HG03571 (cell line): ENCODE data around the gene EDEM3.
A peak's percentile ranks its signal among the peaks of the same experiment; 100 is the strongest.
"Not testable (repeated sequence)": the region's sequence is repeated elsewhere in the genome, so short reads cannot be mapped to it uniquely, and the experiment has no call there.

Experiments used
- ATAC-seq: cut with Tn5 transposase; IDR thresholded peaks from one replicate; pipeline ENCODE4 v1.9.1; 2021; ENCODE audit not compliant: unreplicated experiment

The EDEM3 gene, protein sequence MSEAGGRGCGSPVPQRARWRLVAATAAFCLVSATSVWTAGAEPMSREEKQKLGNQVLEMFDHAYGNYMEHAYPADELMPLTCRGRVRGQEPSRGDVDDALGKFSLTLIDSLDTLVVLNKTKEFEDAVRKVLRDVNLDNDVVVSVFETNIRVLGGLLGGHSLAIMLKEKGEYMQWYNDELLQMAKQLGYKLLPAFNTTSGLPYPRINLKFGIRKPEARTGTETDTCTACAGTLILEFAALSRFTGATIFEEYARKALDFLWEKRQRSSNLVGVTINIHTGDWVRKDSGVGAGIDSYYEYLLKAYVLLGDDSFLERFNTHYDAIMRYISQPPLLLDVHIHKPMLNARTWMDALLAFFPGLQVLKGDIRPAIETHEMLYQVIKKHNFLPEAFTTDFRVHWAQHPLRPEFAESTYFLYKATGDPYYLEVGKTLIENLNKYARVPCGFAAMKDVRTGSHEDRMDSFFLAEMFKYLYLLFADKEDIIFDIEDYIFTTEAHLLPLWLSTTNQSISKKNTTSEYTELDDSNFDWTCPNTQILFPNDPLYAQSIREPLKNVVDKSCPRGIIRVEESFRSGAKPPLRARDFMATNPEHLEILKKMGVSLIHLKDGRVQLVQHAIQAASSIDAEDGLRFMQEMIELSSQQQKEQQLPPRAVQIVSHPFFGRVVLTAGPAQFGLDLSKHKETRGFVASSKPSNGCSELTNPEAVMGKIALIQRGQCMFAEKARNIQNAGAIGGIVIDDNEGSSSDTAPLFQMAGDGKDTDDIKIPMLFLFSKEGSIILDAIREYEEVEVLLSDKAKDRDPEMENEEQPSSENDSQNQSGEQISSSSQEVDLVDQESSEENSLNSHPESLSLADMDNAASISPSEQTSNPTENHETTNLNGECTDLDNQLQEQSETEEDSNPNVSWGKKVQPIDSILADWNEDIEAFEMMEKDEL

DNA sequence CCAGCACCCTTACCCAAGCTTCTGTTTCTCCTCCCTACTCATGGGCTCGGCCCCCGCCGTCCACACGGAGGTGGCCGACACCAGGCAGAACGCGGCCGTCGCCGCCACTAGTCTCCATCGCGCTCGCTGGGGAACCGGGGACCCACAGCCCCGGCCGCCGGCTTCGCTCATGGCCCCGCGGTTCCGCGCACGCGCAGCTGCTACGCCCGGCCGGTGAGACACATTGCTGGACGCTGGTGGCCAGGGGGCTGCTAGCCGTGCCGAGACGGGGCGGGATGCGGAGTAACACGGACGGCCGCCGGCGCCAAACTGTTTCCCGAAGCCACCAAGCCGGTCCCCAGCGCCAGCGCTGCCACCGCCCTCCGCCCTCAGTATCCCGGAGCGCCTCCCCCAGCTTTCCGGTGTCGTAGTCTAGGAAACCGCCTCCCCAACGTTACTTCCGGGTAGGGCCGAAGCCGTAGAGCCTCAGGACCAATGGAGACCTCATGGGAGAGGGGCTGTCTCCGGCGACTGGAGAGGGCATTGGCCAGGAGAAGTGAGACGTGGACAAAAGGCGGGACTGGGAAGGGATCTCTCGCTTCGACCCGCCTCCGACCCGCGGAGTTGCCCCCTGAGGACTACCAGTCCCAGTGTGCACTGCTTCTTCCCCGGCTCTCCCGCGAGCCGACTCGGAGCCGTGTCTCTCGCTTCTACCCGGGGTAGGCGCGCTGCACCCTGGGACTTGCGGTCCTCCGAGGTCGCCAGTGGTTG lies at the start of gene EDEM3:
TSS of gene EDEM3 (minus strand) at position 383 of the 750 bp plus-strand sequence. CDS start at position 171, 212 bp downstream.
- ATAC-seq, result peak; percentile 93

DNA sequence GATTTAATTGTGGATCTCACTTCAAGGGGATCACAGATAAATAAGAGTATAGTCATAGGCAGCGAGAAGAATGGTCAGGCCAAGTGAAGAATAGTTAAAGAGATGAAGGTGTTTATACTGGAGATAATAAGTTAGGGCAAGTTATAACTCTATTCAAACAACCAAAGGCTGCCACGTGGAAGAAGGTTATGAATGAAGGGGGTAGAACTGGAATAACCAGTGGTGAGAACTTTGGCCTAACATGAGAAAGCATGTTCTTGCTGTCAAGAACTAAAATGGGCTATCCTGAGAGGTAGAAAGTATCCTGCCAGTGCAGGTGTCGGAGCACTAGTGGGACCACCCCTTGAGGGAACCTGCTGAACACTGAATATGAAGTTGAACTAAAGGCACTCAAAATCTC lies 49.6 kb upstream of the EDEM3 start:
- ATAC-seq, result no peak

DNA sequence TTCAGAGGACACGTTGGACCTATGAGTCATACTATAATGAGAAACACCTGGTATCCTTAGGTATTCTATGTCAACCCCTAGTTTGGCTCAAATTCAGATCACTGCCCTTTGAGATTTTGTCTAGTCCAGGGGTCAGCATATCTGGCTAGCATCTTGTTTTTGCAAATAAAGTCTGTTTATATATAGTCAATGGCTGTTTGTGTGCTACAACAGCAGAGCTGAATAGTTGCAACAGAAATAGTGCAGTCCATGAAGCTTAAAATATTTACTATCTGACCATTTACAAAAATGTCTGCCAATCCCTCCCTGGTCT lies 48.5 kb upstream of the EDEM3 start:
- no peak for ATAC-seq

DNA sequence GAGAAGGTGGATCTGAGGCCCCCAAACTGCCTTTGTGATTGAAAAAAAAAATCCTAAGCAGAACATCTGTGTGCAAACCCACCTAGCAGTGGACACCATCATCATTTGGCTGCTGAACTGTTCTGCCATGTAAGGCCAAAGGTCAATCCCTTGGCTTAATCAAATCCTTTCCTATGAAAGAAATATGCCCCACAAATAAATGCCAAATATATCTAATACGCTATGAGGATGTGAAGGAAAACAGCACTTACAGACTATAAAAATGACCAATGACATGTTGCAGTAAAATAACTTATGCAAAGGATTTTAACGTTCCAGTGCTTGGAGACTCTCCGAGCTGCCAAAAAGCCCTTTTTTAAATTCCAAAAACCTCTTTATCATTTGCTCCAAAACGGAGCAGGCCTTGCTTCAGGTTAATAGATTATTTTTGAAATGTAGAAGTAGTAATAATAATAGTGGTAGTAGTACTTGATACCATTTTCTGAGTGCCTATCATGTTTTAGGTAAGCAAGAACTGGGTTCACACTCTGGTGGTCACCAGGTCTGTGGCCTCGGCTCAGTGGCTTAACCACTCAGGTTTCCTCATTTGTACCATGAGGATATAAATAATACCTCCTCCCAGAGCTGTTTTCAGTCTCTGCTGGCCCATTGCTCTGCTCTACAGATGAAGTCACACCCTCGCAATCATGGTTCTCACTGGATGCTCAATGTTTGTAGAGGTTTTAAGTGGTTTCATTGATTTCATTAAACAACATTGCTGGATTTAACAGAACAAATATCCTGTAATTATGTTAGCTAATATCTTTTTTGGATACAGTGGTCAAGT lies 47.9 kb upstream of the EDEM3 start:
- ATAC-seq, result peak; percentile 41

DNA sequence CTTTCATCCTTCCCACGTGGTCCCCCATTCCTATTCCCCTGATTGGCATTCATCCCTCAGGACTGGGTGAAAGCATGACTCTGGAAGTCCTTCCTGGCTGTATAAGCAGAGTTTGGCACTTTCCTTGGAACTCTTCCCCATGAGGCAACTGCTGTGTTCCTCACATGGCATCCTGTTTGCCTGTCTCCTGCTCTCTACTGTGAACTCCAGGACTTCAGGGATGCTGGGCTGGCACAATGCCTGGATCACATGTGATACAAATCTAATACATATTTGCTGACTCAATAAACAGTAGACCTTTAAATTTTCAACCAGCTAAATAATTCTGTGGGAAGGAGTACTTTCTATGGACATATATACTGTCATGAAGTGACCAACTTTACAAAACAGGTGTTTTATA lies 46.8 kb upstream of the EDEM3 start:
- no peak for ATAC-seq

DNA sequence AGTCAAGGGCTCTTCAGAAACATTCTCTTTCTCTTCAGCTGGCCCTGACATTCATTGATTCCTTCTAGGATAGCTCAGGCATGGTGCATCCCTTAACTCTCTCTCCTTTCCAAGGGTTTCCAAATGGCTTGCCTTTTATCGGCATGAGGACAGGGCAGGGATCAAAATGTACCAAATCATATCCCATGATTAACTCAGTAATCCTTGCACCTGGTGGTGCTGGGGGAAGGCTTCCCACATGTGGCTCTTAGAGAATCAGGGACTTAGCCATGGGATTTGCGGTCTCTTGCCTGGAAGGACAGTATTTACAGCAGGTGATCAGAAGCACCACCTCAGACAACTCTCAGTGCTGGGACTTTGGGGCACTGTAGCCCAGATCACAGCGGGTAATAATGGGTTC lies 46.2 kb upstream of the EDEM3 start:
- ATAC-seq, result no peak

DNA sequence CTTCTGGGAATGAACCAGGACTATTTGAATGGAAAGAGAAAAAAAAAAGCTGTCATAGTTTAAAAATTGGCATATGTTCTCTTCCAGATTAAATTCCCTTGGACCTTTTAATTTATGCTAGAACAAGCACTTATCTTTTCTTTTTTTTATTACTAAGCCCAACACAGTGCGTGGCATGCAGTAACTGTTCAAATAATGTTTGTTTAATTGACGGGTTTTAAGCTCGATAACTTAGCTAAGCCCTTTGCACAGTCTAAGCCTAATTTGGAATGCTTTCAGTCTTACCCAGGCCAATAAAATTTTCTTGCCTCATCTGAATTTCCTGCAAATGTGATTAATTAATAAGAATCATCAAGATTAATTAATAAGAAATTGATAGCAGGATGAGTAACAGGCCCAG lies 39.3 kb upstream of the EDEM3 start:
- ATAC-seq, result no peak

DNA sequence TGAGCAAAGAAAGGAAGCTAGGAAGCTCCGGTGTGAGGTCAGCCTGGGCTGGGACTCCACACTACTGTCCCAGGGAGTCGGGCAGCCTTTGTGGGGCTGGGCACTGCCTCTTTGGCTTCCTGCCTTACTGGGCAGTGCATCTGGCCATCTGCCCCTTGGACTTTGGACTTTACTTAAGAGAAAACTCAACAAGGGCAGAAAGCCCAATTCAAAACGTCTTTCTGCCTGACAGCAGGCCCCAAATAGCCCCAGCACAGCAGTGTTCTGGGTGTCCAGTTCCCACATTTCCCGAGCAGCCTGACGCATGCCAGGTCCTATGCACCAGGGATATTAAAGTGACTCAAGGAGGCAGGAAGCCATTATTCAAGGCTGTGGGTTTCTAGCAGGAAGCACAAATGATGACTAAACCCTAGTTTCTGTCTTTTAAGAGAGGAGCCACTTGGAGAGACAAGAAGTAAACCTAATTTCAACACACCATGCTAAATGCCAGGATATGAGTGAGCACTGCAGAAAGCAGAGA lies 37.9 kb upstream of the EDEM3 start:
- no peak for ATAC-seq

DNA sequence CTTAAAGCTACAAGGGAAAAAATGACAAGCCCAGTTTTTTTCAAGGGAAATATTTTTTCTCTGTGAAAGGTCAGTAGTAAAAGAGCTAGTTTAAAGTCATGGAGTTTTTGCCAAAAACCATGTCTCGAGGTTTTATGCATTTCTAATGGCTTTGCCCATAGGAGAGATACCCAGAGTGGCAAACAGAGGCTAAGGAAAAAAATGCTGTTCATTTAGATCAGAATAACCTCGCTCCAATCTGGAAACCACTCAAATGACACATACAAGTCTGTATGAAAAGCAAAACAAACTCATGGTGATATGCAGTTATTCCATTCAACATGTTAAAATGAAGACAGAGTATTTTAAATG lies 36.9 kb upstream of the EDEM3 start:
- no peak for ATAC-seq

DNA sequence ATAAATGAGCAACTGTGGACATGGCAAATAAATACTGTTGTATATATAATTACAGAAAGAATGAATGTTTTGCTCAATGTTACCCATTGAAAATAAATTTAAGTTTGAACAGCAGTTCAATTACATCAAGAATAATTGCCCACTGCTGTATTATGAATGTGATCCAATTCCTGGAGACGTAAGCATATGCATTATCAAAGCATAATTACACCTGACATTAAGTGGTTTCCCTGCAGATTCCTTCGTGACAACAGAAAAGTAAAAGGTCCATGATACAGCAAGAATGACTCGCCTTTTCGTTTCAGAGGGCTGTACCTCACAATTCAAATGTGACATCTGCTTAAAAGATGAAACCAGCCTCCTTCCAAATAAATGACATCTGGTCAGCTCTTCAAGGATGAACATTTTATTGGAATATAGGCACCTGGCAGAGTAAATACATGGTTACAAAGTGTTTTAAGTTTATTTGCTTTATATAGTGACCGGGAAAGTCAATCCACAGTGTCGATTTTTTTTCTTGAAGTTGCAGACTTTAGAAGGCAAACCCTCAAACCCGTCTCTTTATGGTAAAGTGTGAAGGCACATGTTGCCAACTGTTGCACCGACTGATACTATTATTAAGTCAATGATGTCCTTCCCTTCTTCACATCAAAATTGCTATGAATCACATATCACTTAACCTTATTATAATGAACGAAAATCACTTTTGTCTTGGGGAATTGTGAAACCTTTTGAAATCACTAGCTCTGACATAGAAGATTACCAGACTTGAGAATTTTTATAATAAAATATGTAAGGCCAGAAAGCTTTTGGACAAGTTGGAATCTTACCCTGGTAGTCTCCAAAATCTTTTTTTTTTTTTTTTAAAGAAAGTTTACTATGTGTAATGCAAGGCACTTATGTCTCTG lies 36.2 kb upstream of the EDEM3 start:
- no peak for ATAC-seq

DNA sequence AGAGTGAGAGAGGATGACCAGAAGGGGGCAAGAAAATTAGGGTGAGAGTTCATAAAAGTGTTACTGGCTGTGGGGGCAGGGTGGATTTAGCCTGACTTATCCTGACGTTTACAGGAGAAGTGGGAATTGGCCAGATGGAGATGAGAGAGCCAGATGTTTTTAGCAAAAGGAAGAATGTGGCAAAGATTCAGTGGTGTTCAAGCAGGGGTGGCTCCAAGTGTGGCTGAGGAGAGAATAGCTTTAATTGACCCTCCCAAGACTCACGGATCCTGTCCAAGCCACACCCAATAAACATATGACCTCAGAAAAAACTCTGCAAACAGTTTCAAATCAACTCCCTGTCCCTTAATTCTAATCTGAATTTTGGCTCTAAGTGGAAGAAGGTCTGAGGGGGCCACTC lies 35.2 kb upstream of the EDEM3 start:
- no peak for ATAC-seq

DNA sequence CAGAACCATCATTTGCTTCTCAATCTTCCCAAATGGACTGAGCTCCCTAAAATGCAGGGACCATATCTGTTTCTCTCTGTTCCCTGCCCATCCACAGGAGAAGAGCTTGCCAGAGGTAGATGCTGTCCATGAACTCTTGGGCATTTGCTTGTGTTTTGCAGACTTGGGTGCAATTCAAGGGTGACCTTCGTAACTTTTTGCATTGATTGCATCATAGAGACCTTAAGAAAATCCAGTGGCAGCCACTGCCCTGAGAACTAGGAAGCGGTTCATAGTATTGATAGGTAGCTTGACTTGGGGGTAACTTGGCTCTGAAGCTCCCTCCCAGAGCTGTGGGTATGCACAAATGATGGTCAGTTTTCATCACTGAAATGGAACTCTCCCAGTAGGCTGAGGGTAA lies 34.3 kb upstream of the EDEM3 start:
- no peak for ATAC-seq

DNA sequence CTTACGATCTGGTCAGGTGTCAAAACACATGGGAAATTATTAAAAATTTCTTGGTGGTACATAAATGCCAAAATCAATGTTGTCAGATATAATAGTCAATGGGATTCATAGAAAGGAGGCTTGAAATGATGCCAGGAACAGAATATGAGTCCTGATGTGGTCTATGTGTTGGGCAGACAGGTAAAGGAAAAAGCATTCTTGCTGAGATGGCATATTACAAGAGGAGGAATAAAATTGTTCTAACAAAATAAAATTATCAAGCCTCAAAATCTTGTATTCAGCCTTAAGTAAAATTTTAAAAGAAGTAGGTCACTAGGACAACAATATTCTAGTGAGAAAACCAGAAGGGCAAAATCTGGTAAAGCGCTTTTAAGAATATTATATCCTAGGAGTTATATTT lies 30.9 kb upstream of the EDEM3 start:
- no peak for ATAC-seq

DNA sequence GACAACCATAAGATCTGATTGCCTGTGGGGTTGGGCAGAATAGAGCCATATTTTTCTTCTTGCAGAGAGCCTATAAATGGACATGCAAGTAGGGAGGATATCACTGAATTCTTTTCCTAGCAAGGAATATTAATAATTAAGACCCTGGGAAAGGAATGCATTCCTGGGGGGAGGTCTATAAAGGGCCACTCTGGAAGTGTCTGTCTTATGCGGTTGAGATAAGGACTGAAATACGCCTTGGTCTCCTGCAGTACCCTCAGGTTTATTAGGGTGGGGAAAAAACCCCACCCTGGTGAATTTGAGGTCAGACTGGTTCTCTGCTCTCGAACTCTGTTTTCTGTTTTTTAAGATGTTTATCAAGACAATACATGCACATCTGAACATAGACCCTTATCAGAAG lies 29.1 kb upstream of the EDEM3 start:
- not testable (repeated sequence) for ATAC-seq

DNA sequence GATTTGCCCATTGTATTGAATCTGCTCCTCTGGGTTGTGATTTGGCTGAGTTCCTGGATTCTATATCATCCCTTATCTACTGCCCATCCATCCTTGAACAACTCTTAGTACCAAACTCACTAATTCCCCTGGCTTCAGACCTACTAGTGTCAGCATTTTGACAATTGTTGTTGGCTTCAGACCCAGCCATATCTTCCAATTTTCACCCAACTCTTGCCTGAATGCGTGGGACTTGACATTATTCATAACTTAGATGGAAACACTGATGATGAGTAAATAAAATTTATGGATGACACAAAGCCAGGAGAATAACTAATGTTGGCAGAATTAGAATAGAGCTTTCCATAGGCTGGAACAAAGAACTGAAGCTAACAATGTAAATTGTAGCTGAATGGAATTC lies 27.3 kb upstream of the EDEM3 start:
- ATAC-seq, result no peak

DNA sequence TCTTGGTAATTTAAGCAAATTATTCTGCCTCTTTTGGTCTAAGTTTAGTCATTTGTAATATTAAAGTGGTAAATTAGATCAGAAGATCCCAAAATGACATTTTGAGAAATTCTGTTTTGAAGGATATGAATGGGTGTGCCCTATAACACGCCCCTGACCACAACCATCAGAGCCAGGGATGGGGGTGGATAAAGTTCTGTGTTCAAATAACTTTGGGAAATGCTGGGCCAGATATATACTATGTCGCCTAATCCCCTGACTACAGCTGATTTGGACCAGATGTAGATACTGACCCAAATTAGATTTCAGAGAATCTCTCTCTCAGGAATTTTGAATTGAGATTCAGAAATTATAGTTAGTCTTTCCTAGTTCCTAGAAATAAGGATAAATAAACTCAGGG lies 21.2 kb upstream of the EDEM3 start:
- ATAC-seq, result no peak

DNA sequence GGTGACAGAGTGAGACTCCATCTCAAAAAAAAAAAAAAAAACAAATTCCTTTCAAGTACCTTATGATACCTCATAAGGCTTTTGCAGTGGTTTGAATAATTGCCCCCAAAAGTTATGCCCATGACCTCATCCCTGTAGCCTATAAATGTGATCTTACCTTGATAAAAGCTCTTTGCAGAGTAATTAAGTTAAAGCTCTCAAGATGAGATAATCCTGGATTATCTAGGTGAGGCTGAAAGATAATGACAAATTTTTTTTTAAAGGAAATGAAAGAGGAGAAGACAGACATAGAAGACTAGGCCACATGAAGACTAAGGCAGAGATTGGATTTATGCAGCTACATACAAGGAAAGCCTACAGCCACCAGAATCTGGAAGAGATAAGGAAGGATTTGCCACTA lies 20.7 kb upstream of the EDEM3 start:
- no peak for ATAC-seq

DNA sequence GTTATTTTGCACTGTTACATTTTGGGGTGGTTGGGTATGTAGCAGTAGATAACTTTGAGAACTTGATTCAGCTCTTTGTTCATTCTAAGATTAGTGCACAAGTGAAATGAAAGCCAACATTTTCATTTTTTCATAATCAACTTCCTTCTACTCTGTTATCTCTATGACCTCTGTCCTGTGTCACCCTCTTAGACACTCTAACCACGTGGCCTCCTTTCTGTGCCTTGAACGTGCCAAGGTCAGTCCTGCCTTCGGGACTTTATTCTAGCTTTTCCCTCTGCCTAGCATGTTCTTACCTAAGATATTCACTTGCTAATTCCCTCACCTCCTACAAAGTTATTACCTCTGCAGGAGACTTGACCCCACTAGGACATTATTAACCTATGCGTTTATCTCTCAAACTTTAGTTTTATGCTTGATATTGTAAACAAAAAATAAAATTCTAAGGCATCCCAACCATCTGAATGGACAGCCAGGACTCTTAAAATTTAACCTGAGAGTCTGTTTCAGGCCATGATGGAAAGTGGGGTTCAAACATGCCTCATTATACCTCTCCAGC lies 19.2 kb upstream of the EDEM3 start:
- no peak for ATAC-seq

DNA sequence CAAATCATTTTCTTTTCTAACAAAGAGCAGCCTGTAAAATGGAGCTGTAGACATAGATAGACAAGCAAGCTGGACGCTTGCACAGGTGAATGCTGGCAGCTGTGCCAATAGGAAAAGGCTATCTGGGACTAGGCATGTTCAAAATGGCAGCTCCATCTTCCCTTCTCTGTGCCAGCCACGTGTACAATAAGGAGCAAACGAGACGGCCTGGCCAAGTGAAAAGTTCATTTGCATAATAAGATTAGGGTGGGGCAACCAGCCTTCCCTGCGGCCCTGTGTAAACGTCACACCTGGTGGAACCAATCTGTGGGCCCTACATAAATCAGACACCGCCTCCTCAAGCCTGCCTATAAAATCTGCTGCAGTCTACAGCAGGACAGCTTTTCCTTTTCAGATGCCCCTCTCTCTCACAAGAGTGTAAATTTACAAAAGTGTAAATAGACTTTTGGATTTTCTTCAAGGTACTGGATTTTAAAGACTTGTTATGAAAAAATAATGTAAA lies 16.6 kb upstream of the EDEM3 start:
- ATAC-seq, result no peak
